ENCODE results near the gene EYS.

The EYS gene

DNA sequence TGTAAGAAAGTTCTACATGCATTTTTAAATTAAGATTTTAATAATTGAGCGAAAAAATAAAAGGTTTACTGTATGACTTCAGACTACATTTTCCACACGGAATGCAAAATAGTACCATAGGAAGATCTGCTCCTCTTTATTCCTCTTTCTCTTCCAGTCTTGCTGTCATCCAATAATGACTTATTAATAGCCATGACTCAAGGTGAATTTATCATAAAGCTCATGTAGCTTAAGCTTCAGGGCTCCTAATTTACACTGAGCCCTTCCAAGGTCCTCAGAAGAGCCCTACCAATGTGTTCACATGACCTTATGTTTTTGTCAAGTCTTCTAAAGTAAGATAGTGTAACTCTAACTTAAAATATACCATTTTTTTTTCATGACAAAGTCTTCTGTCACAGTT, 1561.4 kb downstream of the EYS start:
- DNase-seq (ENCODE audit: low read depth, low spot score), result no peak

- DNase-seq (ENCODE audit: low read depth, low spot score), result no peak
These were observed 1563.9 kb downstream of the EYS start for GRCh38 chr6:64143101-64143500.

DNA sequence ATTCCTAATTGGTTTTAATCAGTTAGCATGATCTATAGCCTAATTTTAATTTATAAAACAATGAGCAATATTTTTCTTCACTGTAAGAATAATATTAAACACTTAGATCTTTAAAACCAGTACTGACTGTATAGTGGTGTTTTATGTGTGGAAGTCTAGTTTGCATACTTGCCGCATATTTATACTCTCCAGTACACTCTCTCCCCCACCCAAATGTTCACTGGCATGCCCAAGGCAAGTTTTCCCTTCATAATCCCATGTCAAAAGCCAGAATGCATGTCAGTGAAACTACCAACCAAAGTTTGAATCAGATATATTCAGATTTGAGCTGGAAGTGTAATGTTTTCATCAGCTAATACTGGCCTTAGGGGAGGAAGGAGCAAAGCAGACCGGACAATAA, 1565.3 kb downstream of the EYS start:
- no peak for DNase-seq (ENCODE audit: low read depth, low spot score)

- no peak for DNase-seq (ENCODE audit: low read depth, low spot score)
These were observed 1578.6 kb downstream of the EYS start for GRCh38 chr6:64128301-64129024.

- DNase-seq (ENCODE audit: low read depth, low spot score), result no peak
These were observed 1583.0 kb downstream of the EYS start for GRCh38 chr6:64123761-64124633.

GRCh38 chr6:64122712-64123375, 1584.2 kb downstream of the EYS start:
- no peak for DNase-seq (ENCODE audit: low read depth, low spot score)

DNA sequence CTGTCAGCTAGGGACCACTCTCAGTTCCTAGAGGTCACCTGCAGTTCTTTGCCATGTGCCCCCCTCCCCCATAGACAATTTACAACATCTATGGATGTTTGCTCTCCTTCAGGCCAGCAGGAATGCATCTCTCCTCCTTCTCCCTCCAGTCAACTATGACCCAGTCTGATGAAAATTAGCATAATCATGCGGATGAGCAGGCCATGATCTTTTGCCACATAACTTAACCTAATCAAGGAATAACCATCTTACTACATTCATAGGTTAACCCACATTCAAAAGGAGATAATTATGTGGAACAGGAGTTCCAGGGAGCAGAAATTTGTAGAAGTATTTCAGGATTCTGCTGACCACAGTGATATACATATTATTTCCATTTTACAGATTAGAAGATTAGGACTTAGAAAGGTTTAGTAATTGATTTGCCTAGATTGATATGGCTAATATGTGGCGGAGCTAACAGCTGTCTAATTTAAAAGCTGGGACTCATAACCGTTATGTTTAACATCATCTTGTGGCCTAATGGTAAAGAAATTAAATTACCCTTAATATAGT, 1585.9 kb downstream of the EYS start:
- no peak for DNase-seq (ENCODE audit: low read depth, low spot score)

- DNase-seq (ENCODE audit: low read depth, low spot score), result no peak
These were observed 1593.3 kb downstream of the EYS start for GRCh38 chr6:64113704-64114103.

DNA sequence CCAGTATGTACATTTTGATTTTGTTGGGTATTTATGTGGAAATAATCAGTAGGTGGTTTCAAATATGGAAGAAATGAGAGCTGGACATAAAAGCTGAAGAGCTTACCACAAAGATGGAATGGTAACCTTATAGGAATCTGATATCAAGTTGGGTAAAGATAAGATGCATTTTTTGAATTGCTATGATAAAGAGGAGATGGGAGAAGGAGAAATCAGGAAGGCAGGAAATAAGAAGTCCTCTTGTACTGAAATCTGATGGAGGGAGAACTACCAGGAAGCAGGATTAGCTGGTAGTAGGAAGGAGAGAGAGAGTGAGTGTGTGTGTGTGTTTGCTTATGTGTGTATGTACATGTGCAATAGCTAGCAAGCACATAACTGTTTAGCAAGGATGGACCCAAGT, 1603.0 kb downstream of the EYS start:
- DNase-seq (ENCODE audit: low read depth, low spot score), result no peak

GRCh38 chr6:64103480-64103879, 1603.5 kb downstream of the EYS start:
- no peak for DNase-seq (ENCODE audit: low read depth, low spot score)

GRCh38 chr6:64100702-64101303, 1606.2 kb downstream of the EYS start:
- DNase-seq (ENCODE audit: low read depth, low spot score), result no peak

GRCh38 chr6:64090352-64090751, 1616.7 kb downstream of the EYS start:
- DNase-seq (ENCODE audit: low read depth, low spot score), result no peak

- no peak for DNase-seq (ENCODE audit: low read depth, low spot score)
These were observed 1621.9 kb downstream of the EYS start for GRCh38 chr6:64085126-64085525.

- no peak for DNase-seq (ENCODE audit: low read depth, low spot score)
These were observed 1622.8 kb downstream of the EYS start for GRCh38 chr6:64084185-64084663.

- no peak for DNase-seq (ENCODE audit: low read depth, low spot score)
These were observed 1623.8 kb downstream of the EYS start for GRCh38 chr6:64083261-64083660.

GRCh38 chr6:64081453-64081852, 1625.6 kb downstream of the EYS start:
- DNase-seq (ENCODE audit: low read depth, low spot score), result no peak

- no peak for DNase-seq (ENCODE audit: low read depth, low spot score)
These were observed 1632.0 kb downstream of the EYS start for GRCh38 chr6:64074981-64075380.

DNA sequence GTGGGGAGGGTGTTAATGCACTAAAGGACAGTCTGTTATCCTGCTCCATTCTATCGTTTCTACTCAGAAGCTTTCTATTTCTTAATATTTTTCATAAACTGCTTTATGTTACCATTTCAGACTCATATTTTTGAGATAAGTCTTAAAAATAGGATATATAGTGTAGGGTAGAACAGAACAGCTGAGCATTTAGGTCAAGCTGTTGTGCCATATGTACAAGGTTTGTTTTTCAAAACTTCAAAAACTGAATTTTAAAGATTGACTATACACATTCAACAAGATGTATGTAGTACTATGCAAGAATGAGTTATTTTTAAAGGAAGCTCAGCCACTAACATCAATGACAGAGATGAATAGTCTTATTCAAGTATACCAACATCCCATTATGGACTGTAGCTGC, 1634.3 kb downstream of the EYS start:
- no peak for DNase-seq (ENCODE audit: low read depth, low spot score)

- no peak for DNase-seq (ENCODE audit: low read depth, low spot score)
These were observed 1642.1 kb downstream of the EYS start for GRCh38 chr6:64064919-64065318.

GRCh38 chr6:64062960-64063683, 1643.9 kb downstream of the EYS start:
- DNase-seq (ENCODE audit: low read depth, low spot score), result no peak

GRCh38 chr6:64054861-64055260, 1652.2 kb downstream of the EYS start:
- DNase-seq (ENCODE audit: low read depth, low spot score), result no peak
